H1 (cell line): ENCODE data around the gene GANC. TPM values are rescaled to one million over a fixed set of nuclear protein-coding genes. Genes with fewer than 3 reads are reported as not detected.

Experiments
- NANOG ChIP-seq: IDR thresholded peaks from 2 replicates; pipeline ENCODE4 v1.6.1; 2011; ENCODE audit warnings: low read length, low read depth, mild to moderate bottlenecking, inconsistent platforms; ENCODE audit not compliant: insufficient read depth, poor library complexity, severe bottlenecking
- SIX5 ChIP-seq: IDR thresholded peaks from 2 replicates; pipeline ENCODE4 v1.6.1; 2011; ENCODE audit warnings: mild to moderate bottlenecking, low read depth, low read length
- TAF7 ChIP-seq: optimal IDR thresholded peaks from 2 replicates; pipeline ENCODE3; 2011; ENCODE audit warnings: low read depth, mild to moderate bottlenecking, inconsistent platforms, low read length, moderate library complexity, borderline replicate concordance
- polyA plus RNA-seq, 7 experiments: library from polyadenylated mRNA; depleted of rRNA in 3 of 7; stranded (reverse) in 5 of 7; unstranded in 2 of 7; fragments of >200 nt in 5 of 7; fragments of 200-250 nt in 2 of 7; gene quantifications; 1 replicate in 5 of 7; 2 replicates in 1 of 7; 4 replicates in 1 of 7; pipeline versions ENCODE4 v1.2.1 to v1.2.3, GENCODE V29; 2011 to 2013; ENCODE audit warnings: missing spikeins in 2 of 7, mixed read lengths in 2 of 7
- total RNA-seq: library from RNA; stranded (reverse); fragmentation: NEBNext Ultra II Directional; extraction: Animal tissue kit (Norgen Biotek cat#: 25700); gene quantifications from 2 replicates; pipeline ENCODE4 v1.2.1, GENCODE V29; 2021

The GANC gene
- total and polyA plus RNA-seq, 2 of the 8 experiments (the other 6 are each of a cell fraction or from before 2014, with no cell fraction given) = 6.8 to 14.4 TPM

DNA sequence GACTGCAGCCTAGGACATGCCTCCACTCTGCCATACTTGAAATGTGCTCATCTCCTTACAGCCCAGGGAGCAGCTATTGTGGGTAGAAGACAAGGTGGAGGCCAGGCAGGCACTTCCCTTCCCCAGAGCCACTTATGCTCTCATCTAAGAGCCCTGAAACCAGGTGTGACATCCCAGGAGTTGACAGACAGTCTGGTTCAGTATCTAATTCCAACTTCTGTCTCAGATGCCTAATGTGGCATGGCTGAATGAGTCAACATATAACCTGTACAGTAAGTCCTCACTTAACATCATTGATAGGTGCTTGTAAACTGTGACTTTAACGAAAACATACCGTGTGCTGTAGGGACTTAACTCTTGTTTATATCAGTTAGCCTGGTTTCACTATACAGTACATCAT lies 85.1 kb downstream of the GANC start (continued):
- TF ChIP-seq NANOG (no peak), TAF7 (no peak), SIX5 (no peak)
- TF ChIP-seq, all 59 proteins: peak for 0
